T47D (cell line): ENCODE results near the gene LIMS1.
"Not testable (repeated sequence)": the region's sequence is repeated elsewhere in the genome, so short reads cannot be mapped to it uniquely, and the experiment has no call there.

Source experiments
- DNase-seq, 2 experiments: peaks; one replicate each; pipeline versions ENCODE4 v3.0.0 to v3.0.0-alpha.2; 2011 to 2012; ENCODE audit warnings: low read depth in 1 of 2, low spot score in 1 of 2
- JUND ChIP-seq: IDR thresholded peaks from 2 replicates; pipeline ENCODE4 v1.6.1; 2012; ENCODE audit warnings: low read depth
- in situ Hi-C: cut with HindIII; loops from 2 replicates; pipeline ENCODE4 v1.10.0; 2016; ENCODE audit warnings: low sequenced_read_pairs, low pct_unique_long_range_greater_than_20kb

The LIMS1 gene, protein sequence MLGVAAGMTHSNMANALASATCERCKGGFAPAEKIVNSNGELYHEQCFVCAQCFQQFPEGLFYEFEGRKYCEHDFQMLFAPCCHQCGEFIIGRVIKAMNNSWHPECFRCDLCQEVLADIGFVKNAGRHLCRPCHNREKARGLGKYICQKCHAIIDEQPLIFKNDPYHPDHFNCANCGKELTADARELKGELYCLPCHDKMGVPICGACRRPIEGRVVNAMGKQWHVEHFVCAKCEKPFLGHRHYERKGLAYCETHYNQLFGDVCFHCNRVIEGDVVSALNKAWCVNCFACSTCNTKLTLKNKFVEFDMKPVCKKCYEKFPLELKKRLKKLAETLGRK

DNA sequence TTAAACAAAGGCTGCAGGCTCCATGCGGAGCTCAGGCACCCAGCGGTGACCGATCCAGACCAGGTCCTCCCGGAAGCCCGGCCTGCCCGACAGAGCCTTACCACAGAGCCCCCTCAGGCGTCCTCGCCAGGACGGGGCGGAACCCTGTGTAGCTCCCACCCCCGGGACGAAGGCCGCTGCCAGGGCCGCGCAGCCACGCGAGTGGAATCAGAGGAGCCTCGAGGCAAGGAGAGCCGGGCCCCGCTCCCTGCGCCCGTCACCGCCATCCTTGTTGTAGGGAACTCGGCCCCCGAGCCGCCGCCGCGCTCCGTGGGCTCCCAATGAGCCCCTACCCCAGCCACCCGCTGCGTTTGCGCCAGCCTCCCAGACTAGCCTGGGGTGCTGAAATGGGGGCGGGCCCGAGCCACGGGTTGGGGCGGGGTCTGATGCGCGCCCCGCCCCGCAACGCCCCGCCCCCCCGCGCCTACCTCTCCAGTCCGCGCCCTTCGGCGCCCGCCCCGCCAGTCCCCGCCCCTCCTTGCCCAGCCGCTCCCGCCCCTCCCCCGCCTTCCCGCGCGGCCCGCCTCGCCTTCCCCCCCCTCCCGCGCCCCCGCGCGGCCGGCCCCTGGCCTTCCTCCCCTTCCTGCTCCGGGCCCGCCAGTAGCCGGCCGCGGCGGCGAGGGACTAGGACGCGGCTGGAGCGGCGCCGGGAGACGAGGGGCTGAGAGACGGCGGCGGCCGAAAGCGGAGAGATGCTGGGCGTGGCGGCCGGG is at the start of gene LIMS1:
LIMS1 (plus strand) TSS at position 639 of the 752 bp plus-strand sequence; CDS start at position 732, 93 bp downstream.
- DNase-seq = peak; percentile 70 to 92
- TF ChIP-seq JUND = no peak
- in situ Hi-C loops = no loop called here

DNA sequence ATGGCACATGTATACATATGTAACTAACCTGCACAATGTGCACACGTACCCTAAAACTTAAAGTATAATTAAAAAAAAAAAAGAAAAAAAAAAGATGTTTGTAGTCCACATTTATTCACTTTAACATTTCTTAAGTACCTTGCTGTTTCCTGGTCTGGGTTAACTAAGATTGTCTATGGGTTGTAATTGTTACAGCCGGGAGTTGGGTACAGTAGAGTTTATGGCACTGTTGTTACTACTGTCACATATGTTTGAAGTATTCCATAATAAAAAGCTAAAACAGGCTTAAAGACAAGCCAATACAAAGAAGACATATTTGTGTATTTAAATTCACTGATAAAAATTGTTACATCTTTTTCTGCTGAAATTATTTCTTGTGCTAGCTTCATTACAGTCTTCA is 49.0 kb upstream of the LIMS1 start:
- no peak for TF ChIP-seq JUND
- in situ Hi-C loops = no loop called here
- no peak for DNase-seq

DNA sequence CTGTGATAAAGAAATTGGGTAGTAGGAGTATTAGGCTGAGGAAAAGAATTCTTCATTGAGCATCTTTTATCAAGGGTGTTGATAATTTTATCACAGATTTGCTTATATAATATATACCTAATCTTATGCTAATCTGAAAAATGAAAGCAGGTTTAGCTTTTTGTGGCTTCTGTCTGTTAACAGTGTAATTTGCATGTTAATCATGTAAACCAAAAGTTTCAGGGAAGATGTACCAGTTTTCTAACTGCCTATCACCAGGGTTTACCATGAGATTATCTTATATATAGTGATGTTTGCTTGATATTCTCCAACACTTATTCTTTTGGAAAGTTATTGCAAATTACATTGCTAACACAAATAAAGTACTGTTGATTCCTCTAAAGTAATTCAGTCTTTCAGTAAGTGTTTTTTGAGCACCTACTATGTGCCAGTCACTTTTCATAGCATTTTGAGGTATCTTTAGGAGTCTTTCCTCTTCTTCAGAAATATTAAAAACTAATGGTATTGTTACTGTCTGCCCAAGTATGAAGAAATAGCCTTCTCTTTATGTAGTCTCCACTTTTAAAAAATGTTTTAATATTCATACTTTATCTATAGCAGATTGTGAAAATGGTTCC is 43.7 kb upstream of the LIMS1 start:
- no peak for TF ChIP-seq JUND

DNA sequence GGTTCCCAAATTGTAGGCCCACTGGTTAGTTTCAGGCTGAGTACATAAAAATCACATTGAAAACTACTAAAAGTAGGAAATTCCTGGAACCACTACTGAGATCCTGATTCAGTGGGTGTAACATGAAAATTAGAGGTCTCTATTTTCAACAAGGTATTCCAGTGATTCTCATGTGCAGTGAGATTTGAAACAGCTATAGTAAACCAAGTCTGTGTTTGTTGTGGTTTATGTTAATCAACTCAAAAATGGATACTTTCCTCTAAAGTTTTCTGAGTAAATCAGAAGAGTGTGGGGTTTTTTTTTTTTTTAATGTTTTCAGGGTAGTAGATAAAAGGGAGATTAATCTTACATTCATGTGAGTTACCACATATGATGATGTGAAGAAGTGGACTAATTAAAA is 42.4 kb upstream of the LIMS1 start:
- no peak for DNase-seq
- in situ Hi-C loops = no loop called here
- TF ChIP-seq JUND = no peak

More for the DNA sequence above, 43.7 kb upstream of the LIMS1 start:
- no peak for DNase-seq
- in situ Hi-C loops = no loop called here

DNA sequence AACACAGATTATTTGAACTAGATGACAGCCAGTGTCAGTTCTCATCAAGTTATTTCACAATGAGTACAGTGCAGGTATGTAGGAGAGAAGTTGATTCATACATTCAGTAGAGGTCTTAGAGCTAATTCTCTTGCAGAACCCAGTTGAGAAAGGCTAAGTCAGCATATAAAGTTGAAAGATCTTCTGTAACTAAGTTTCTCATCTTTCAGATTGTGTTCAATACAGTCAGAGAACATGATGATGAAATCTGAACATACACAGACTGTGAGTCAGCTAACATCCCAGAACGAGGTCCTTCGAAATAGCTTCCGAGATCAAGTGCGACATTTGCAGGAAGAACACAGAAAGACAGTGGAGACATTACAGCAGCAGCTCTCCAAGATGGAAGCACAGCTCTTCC is 41.9 kb upstream of the LIMS1 start:
- TF ChIP-seq JUND = no peak

DNA sequence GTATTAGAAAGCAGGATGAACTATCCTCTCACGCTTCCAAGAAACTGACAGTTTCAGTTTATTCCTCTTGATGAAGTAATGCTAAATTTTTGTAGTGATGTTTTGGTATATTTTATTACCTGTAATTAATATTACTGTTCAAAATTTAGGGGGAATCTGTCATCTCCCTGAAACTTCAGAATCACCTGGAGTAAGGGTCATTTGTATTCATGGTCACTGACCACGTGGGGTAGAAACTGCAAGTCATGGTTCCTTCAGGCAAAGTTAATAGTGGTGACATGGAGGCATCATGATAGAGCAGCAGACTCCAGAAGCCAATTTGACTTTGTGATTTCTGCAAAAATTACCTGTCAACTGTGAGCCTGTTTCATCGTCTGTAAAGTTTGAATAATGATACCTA is 38.1 kb upstream of the LIMS1 start:
- in situ Hi-C loops, DNase-seq: not testable (repeated sequence)

More for the DNA sequence above, 41.9 kb upstream of the LIMS1 start:
- in situ Hi-C loops = no loop called here
- no peak for DNase-seq

DNA sequence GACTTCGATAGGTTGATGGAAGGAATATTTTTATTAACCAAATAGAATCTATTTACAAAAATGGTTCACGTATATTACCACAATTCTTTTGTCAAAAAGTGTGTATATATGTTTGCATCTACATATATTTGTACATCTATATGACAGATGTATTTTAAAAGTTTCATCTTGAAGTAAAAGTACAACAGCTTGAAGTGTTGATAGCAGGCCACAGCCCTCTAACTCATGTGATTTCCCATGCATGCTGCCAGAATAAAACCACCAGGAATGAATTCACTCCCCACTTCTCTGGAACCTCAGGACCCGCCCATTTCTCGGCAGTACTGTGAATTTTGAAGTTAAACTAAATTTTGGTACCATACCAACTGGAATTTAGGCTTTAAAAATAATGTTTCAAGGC is 26.6 kb upstream of the LIMS1 start:
- in situ Hi-C loops, DNase-seq: not testable (repeated sequence)

DNA sequence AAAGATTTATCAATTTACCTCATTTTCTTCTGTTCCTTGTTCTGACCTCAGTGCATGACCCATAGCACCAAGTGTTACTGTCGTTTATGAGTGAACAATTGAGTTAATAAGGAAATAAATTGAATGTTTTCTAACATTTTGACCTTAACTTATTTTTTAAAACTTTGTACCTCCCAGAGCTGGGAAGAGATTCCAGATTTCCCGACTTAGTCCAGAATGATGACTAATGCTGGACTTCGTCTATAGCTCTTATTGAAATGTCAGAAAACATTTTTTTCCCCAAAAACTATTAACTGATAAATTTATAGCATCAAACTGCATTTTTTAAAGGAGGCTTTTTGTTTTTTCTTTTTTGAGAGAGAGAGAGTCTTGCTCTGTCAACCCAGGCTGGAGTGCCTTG is 21.8 kb upstream of the LIMS1 start:
- in situ Hi-C loops, DNase-seq: not testable (repeated sequence)

DNA sequence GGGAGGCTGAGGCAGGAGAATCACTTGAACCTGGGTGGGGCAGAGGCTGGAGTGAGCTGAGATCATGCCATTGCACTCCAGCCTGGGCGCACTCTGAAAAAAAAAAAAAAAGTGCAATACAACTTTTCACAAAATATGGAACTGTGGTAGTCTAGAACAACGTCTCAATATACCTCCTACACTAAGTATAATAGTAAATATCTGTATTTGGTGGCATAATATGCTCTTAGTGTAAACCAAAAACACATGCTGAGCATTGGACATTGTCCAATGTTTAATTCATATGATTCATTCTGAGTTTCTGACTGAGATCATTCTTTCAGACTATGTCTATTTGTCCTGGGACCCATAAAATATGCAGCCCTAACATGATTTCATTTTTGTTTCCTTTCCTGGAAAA is 19.8 kb upstream of the LIMS1 start:
- in situ Hi-C loops, DNase-seq: not testable (repeated sequence)

DNA sequence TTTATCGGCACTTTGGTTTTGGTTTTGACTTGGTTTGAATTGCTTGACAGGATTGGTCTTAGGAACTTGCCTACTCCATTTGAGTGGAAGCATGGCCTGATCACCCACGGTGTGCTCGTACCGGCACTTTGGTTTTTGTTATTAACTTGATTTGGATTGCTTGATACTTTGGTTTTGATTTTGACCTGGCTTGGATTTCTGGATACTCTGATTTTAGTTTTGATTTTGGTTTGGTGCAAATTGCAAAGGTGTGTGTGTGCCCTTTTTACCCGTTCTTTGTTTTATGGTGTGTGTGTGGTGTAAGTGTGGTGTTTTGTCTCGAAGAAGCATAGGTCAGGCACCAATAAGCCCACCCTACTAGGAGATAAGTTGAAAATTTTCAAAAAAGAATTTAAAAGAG is 9.6 kb upstream of the LIMS1 start:
- in situ Hi-C loops, DNase-seq: not testable (repeated sequence)

DNA sequence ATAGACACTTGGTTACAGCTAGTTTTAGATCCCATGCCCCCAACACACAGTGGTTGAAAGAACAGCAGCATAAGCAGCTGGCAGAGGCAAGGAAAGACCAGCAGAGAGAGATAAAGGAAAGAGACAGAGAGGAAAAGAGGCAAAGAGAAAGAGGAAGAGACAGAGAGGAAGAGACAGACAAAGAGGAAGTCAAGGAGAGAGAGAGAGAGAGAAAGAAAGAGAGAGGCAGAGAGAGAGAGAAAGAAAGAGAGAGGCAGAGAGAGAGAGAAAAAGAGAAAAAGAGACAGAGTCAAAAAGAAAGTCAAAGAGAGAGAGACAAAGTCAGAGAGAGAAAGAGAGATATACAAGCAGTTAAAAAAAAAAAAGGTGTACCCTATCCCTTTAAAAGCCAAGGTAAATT is 9.0 kb upstream of the LIMS1 start:
- DNase-seq, in situ Hi-C loops: not testable (repeated sequence)

DNA sequence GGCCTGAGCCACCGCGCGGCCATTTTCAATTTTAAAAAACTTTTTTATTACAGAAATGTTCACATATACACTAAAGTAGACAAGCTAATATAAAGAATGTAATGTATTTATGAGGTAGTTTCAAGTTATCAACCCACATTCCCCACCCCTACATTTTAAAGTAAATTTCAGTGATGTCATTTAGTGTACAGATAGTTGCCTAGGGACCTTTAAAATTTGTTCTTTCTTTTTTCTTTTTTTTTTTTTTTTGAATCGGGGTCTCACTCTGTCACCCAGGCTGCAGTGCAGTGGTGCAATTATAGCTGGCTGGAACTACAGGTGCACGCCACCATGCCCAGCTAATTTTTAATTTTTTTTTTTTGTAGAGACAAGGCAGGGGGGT is 2.6 kb upstream of the LIMS1 start:
- in situ Hi-C loops = no loop called here
- no peak for TF ChIP-seq JUND

DNA sequence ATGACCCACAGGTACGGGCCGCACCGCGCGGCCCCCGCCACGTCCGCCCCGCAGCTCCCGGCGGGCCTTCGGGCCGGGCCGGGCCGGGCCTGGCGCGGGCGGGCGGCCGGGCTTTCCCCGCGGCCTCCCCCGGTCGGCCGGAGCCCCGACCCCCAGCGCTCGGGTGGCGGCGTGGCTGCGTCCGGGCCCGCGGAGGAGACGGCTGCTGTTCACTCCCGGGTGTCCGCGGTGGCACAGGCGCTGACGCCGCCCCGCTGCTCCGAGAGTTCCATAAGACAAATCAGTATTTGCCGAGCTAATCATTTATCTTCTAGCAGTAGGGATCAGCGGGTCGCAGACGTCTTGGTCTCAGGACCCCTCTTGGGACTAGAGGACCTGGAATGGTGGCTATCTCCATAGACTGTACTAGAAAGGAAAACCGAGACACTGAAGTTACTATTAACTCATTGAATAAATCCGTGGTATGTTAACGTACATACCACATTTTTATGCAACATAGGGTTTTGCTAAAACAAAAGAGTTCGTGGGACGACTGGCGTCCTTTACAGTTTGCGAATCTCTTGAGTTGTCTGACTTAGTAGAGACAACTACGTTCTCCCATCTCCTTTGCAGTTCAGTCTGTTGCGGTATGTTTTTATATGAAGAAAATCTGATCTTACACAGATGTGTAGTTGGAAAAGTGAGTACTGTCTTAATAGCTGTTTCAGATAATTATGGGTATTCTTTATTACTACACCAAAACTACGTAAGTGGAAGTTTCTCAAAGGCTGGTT is 500 bp downstream of the LIMS1 start:
- DNase-seq = peak; percentile 5 to 12
- in situ Hi-C loops = no loop called here
- TF ChIP-seq JUND = no peak

More for the DNA sequence above, 2.6 kb upstream of the LIMS1 start:
- no peak for DNase-seq
